Gastrocnemius medialis (tissue), 4 donors: ENCODE measurements around the gene MCM5.

Experiments
- CTCF ChIP-seq, 5 experiments: fragments of 450-650 bp in 3 of 5; fragments of 200-600 bp in 2 of 5; sonication (generic) in 2 of 5; IDR thresholded peaks in 4 of 5; conservative IDR thresholded peaks in 1 of 5; 1 replicate in 4 of 5; 2 replicates in 1 of 5; pipeline ENCODE4 v1.5.1; 2016 to 2019; ENCODE audit warnings: antibody characterized with exemption in 5 of 5, mild to moderate bottlenecking in 3 of 5, moderate library complexity in 3 of 5
- POLR2A ChIP-seq, 2 donors: fragments of 450-650 bp; IDR thresholded peaks; one replicate each; pipeline ENCODE4 v1.6.1; 2017; ENCODE audit warnings: antibody characterized with exemption in 2 of 2, mild to moderate bottlenecking in 2 of 2, moderate library complexity in 2 of 2

GRCh38 chr22:35363566-35364086 is 36.3 kb upstream of the MCM5 start:
- TF ChIP-seq CTCF (IDR thresholded peaks at IDR 0.05 in 4 of 5, conservative IDR thresholded peaks at IDR 0.05 in 1 of 5) (no peak), POLR2A (IDR thresholded peaks at IDR 0.05) (no peak)
